Activated T-cell treated with anti-CD3 and anti-CD28 coated beads for 4 hours (primary cell): ENCODE results near the gene SNRPD1.
"Not testable (repeated sequence)": the region's sequence is repeated elsewhere in the genome, so short reads cannot be mapped to it uniquely, and the experiment has no call there.

ENCODE experiments used
- DNase-seq: peaks from one replicate; pipeline ENCODE4 v3.0.0-alpha.2; 2020

Gene SNRPD1

DNA sequence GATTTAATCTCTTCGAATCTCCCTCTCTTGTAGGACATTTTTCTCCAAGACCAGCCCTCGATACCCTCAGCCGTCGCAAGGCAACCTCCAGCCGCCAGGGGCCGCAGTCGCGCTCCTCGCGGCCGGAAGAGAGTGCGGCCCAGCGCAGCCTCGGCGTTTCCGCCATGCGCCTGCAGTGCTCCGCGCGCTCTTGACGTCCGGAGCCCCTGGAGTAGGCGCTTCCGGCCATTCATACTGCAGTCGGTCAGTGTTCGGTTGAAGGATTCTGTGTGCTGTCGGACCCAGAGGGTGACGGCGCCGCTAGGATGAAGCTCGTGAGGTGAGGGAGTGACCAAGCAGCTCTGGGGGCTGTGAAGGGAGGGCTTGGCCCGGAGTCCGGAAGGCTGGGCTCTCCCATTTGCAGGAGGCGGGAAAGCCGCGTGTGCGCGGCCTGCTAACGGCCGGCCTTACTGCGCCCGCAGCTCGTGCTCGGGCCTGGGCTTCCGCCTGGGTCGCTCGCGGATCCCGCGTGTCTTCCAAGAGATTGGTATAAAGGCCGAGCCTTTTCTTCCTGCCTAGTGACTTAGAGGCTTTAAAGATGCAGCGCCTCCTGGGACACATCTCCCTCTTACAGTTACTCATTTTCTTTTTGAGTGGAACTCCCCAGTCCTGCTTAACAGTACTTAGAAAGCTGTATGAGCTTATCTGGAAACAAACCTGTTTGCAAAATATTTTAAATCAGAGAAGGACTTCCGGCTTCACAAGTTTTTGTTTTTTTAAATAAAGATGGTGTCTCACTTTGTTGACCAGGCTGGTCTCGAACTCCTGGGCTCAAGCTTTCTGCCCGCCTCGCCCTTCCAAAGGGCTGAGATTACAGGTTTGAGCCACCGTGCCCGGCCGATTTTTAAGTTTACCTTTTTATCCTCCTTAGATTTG lies at the start of gene SNRPD1:
Gene SNRPD1, plus strand, starts transcription at position 190 of the 915 bp plus-strand sequence. Its CDS starts 116 bp downstream, at position 306.
- DNase-seq, result peak; percentile 83

DNA sequence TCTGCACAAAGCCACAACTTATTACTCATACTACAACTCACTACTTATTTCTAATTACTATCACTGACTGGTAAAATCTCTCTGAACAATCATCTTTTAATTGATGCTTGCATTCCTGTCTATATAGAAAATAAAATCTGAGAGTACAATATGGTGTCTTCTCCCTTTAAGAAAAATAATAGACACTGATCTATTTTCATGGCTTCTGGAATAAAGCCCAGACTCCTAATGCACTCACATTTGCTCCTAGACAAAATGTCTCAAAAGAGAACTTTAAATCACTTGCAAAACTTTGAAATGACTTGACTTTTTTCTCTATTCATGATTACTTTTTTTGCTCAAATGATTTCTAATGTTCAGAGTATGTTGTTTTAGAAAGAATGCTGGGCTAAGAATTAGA lies 40.3 kb upstream of the SNRPD1 start:
- no peak for DNase-seq

DNA sequence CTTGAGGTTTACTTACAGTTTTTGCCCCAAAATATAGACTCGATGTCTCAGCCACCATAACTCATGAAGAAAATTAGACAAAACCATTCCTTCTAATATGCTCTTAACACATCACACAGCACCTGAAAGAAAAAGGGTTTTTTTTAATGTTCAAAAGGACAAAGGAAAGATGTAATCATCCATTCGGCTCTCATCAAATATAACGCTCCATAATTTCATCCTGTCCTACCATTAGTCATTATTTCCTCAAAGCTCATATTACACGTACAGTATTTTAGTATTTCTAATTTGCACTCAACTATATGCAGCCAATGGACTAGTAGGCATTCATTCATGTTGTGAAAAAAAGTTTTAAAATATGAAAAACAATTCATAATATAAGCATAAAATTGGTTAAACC lies 36.5 kb upstream of the SNRPD1 start:
- DNase-seq, result no peak

DNA sequence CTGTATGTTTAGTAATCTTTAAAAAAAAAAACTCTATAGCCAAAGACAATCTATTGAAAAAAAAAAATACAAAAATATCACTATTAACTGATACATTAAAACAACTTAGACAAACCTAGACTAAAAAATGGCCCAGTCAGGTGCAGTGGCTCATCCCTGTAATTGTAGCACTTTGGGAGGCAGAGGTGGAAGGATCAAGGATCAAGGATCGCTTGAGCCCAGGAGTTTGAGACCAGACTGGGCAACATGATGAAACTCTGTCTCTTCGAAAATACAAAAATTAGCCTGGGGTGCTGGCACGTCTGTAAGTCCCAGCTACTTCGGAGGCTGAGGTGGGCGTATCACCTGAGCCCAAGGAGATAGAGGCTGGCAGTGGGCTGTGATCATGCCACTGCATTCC lies 27.7 kb upstream of the SNRPD1 start:
- no peak for DNase-seq

DNA sequence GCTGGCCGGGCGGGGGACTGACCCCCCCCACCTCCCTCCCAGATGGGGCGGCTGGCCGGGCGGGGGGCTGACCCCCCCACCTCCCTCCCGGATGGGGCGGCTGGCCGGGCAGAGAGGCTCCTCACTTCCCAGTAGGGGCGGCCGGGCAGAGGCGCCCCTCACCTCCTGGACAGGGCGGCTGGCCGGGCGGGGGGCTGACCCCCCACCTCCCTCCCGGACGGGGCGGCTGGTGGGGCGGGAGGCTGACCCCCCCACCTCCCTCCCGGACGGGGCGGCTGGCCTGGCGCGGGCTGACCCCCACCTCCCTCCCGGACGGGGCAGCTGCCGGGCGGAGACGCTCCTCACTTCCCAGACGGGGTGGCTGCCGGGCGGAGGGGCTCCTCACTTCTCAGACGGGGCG lies 19.8 kb upstream of the SNRPD1 start:
- DNase-seq, result not testable (repeated sequence)

DNA sequence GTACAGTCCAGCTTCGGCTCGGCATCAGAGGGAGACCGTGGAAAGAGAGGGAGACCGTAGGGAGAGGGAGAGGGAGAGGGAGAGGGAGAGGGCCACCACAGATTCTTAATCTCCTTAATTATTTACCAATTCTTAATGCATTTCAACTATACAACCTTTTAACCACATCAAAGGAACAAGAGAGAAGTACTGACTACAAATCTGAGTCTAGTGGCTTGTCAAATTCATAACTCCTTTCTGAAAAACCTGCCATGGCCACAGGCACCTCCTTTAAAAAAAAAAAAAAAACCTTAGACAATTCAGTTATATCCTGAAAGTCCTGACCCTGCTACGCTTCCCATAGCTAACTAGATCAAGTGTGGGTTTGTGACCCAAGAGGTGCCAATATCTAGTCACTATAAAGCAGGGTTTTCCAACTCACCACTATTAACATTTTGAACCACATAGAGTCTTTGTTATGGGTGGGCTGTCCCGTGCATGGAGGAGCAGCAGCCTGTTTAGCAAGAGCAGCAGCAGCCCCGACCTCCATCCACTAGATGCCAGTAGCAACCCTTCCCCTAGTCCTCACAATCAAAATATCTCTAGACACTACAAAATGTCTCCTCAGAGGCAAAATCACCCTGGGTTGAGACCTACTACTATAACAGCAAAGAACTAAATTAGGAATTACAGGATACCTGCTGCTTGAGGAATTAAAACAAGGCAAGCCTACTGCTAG lies 18.4 kb upstream of the SNRPD1 start:
- no peak for DNase-seq

DNA sequence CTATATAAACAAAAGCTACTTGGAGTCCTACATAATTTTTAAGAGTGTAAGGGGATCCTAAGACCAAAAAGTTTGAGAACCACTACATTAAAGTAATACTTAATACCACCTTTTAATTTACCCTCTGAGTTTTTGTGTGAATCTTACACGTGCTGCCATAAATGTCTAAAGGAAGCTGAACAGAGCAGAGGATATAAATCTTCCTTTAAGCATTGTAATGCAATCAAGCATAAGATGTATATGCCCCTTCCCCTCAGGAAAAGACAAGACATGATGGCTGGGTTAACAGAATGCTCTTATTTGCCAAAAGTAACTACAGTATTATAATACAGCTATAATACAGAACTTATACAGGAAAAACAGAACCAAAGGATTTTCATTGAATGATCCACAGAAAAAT lies 14.5 kb upstream of the SNRPD1 start:
- no peak for DNase-seq

DNA sequence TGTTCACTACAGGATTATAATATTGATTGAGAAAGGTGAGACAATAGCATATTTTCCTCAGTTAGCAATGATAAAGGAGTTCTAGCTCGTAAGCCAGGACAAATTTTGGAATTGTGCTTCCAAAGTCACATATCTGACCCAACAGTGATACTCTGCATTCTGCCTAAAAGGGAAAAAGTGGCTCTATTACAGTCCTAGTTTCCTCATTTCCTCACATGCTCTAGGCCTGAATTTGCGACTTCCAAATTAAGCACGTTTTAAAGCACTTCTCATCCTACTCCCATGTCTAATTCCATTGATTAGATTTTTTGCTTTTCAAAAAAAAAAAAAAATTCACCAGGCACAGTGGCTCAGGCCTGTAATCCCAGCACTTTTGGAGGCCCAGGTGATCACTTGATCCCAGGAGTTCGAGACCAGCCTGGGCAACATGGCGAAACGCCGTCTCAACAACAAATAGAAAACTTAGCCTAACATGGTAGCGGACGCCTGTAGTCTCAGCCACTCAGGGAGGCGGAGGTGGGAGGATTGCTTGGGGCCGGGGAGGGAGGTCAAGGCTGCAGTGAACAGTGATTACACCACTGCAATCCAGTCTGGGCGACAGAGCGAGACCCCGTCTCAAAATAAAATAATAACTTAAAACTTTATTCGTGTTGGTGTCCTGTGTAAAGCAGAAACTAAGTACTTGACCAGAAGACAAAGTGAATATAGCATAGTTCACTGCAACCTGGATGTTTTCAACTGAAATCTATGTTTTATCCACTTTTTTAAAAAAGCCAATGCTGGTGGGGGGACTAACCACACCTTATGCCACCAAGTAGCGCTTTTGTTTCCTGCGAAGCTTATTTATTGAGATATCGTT lies 13.2 kb upstream of the SNRPD1 start:
- DNase-seq, result no peak

DNA sequence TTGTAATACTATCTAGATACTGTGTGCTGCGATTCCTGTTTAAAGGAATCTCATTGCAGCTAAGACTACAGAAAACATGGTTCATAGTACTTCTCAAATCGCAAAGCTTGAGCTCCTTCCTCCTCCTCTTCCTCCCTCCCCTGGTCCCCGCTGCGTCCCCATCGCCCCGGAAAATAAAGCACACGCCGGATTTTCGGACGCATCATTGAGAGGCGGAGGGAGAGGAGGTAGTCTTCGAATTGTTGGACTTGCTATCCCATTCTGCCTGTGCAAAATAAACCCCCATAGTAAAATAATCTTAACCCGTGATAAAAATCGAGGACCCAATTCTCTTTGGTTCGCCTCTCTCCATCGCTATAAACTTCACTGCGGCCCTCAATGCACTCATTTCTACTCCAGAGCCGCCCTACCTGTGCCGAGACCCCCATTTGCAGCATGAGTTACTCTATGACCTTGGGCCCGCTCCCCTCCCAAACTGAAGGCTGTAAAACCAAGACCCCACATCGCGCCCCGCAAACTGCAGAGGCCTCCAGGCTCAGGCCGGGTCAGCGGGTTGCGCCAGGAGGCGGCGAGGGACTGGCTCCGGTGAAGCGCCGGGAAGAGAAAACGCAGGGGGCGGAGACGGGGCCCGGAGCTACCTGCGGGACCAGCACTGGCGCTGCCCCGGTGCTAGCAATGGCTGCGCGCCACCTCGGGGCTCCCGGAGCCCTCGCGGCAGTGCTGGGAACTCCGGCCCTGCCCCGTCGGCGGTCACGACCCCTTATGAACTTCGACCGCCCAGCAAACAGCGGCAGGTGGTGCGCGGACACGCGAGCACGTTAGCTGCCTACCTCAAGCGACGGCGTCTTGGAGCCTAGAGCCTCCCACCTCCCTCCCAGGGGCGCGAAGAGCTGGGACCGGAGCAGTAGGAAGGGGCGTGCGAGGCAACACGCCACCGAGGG lies 12.3 kb upstream of the SNRPD1 start:
- no peak for DNase-seq

DNA sequence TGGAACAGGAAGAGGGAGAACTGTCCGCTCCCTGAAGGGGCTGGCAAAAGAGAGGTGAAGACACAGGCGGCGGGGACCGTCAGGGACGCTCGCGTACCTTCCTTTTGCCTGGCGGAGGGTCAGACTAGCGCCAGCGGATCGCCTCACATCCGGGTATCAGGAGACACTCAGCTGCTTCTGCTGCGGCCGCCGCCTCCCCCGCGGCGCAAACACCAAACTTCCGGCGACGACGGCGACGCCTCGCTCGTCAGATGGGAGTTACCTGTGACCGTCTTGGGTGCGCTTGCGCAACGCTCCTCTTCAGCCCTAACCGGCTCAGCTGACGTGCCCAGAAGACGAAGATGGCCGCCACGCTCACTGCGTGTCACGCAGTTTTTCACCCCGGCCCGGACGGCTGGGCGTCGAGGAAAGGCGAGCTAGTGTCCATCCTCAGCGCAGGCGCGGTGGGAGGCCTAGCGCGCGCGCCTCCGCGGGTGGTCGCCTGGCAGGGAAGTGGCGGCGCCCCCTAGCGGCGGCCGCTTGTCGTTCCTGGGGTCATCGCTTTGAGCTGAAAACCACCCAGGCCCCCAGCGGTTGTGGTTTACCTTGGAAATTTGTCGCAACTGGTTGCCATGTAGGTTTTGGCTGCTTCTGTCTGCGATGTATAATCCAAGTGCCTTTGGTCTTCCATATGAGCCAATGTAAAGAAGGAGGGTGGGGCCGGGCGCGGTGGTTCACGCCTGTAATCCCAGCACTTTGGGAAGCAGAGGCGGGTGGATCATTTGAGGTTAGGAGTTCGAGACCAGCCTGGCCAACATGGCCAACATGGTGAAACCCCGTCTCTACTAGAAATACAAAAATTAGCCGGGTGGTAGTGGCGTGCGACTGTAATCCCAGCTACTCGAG lies 11.3 kb upstream of the SNRPD1 start, which contains the start of gene ESCO1:
Gene ESCO1, minus strand, starts transcription at position 179 of the 885 bp plus-strand sequence. CDS start 25,861 bp downstream, outside the sequence.
- DNase-seq, result peak; percentile 81

DNA sequence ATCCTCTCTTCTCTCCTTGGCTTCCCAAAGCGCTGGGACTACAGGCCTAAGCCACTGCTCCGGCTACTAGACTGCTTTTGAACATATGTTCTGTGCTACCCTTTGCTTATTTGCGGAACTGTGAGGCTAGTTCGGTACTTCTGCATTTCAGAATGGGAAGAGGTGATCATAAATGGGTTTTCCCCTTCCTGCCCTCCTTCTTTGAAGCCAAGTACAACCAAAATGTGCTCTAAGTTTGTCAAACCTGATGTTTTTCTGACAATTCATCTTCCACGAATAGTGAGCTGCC lies 9.9 kb upstream of the SNRPD1 start:
- no peak for DNase-seq

DNA sequence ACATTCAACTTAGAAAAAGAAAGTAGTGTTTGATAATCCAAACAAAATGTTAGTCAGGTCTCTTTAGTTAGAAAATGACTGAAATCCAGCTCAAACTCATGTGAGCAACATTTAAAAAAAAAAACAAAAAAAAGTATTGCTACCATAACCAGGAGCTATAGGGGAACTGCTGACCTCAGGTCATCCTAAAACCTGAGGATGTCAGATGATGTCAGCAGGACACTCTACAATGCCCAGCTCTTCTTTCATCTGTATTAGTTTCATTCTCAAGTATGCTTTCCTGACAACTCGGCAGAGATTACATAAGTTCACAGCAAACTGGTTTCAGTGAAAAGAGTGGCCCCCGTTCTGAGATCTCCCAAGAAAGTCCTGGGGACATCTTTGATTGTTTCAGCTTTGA lies 7.4 kb upstream of the SNRPD1 start:
- DNase-seq, result no peak

DNA sequence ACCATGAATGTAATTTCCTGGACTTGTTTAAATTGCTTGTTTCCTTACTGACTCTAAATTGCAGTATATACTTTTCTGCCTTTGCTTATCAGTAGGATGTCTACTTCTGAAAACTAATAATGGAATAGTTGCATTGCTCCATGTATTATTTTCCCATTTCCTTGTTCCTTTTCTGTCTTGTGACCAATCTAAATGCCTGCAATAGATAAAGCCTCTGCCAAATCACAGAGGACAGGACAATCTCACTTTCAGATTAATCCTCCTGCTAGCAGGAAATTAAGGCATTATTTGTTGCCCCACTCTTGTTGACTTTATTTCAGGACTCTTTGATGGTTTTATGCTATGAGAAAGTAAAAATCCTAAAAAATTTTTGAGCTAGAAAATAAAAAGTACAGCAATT lies 6.9 kb upstream of the SNRPD1 start:
- DNase-seq, result no peak

DNA sequence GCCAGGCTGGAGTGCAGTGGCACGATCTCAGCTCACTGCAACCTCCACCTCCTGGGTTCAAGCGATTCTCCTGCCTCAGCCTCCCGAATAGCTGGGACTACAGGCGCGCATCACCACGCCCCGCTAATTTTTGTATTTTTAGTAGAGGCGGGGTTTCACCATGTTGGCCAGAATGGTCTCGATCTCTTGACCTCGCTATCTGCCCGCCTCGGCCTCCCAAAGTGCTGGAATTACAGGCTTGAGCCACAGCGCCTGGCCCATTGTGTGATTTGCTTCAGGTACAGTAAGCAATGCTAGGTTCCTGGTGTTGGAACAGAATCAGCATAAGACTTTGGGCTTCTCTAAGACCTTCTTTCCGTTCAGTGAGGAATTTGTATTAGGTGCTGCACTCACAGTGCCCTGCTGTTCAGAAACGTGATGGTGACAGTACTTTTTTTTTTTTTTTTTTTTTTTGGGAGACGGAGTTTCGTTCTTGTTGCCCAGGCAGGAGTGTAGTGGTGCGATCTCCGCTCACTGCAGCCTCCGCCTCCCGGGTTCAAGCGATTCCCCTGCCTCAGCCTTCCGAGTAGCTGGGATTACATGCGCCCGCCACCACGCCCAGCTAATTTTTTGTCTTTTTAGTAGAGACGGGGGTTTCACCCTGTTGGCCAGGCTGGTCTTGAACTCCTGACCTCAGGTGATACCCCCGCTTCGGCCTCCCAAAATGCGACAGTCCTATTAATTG lies 551 bp upstream of the SNRPD1 start:
- DNase-seq, result not testable (repeated sequence)

DNA sequence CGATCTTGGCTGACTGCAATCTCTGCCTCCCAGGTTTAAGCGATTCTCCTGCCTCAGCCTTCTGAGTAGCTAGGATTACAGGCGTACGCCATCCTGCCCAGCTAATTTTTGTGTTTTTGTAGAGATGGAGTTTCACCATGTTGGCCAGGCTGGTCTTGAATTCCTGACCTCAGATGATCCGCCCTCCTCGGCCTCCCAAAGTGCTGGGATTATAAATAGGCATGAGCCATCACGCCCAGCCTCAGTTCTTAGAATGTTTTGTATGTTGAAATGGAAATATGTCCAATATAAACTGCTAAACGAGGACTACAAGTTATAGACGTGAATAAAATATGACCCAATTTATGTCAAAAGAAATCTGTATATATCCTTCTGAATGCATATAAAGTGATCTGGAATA lies 9.5 kb downstream of the SNRPD1 start:
- not testable (repeated sequence) for DNase-seq

DNA sequence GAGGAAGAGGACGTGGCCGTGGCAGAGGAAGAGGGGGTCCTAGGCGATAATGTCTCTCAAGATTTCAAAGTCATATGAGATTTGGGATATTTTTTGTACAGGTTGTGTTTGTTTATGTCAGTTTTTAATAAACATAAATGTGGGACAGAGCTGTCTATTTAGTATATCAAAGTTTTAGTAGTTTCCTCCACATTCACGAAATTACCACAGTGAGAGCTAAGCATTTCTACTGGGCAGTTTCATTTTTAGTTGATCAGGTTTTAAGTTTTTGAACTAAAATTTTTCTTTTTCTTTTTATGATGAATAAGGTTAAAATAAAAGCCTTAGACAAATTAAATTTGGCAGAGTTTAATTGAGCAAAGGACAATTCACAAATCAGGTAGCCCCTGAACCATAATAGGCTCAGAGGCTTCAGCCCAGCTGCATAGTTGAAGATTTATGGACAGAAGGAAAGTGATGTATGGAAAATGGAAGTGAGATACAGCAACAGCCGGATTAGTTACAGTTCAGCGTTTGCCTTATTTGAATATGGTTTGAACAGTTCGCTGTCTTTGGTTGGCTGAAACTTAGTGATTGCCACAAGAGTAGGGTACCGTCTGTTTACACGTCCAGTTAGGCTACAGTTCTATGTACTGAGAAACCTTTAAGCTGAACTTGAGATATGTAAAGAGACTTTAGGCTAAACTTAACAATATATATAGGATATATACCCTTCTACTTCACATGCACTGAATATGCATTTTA lies 17.1 kb downstream of the SNRPD1 start:
- no peak for DNase-seq

DNA sequence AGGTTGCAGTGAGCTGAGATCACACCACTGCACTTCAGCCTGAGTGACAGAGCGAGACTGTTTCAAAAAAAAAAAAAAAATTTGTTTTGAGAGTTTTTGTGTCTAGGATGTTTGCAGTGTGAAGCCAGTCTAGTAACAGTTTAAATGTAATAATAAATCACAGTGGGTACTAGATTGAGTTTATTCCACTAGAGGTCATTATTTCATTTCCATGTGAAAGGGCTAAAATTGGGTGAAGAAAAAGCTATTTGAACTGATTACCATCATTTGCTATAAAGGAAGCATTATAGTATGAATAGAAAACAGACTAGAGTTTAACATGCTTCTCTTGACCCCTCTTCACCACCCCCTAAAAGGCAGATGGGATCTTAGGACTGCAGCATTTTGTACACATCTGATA lies 20.3 kb downstream of the SNRPD1 start:
- DNase-seq, result no peak

DNA sequence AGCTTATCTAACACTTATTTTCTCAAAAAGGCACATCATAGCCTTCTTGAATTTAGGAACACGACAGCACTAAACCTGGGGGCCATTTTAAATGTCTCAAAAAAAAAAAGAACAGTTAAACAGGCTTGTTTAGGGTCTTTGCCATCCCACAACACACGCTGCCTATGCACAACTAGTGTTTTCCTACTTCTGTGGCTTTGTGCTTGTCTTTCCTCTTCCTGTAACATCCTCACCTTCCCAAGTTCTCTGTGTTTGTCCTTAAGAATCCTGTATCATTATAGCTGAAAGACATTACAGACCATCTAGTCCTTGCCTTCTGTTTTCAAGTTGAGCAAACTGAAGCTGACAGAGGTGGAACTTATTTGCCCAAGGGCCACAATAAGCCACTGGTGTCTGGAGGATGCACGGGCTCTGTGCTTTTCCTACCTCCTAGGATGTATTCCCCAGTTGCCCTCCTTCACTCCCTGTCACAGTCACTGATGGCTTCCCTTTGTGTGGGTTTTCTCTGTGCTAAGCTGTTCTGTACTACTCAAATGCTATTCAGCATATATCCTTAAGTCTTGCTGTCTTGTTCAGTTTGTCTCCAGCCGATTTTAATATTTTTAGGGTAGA lies 22.6 kb downstream of the SNRPD1 start:
- no peak for DNase-seq

DNA sequence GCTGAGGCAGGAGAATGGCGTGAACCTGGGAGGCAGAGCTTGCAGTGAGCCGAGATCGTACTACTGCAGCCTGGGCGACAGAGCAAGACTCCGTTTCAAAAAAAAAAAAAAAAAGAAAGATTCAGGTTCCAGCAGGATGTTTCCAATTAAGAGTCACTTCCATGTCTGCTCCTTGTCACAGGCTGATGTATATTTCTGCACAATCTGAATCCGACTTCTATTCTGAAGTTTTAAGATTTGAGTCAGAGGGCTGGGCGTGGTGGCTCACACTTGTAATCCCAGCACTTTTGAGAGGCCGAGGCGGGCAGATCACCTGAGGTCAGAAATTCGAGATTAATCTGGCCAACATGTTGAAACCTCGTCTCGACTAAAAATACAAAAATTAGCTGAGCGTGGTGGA lies 24.7 kb downstream of the SNRPD1 start:
- no peak for DNase-seq
